ENCODE data around the gene ZBTB12.

ZBTB12 gene

DNA sequence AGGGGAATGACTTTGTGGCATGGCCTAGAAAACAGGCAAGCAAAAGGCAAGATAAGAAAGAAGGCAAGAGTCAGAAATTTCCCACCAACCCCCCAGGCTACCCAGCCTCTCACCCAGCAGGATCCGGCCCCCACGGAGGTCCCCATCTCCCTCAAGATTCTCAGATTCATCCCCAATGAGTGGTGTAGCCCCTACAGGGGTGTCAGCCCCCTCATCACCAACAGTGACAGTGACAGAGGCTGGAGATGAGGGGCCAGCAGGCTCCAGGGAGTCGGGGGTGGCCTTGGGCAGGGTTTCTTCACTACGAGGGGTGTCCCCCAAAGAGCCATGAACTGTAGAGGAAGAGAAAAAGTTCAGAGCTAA, 5.4 kb downstream of the ZBTB12 start:
- FAIRE-seq: no peak

GRCh38 chr6:31892821-31893220, 9.1 kb downstream of the ZBTB12 start:
- FAIRE-seq: no peak

DNA sequence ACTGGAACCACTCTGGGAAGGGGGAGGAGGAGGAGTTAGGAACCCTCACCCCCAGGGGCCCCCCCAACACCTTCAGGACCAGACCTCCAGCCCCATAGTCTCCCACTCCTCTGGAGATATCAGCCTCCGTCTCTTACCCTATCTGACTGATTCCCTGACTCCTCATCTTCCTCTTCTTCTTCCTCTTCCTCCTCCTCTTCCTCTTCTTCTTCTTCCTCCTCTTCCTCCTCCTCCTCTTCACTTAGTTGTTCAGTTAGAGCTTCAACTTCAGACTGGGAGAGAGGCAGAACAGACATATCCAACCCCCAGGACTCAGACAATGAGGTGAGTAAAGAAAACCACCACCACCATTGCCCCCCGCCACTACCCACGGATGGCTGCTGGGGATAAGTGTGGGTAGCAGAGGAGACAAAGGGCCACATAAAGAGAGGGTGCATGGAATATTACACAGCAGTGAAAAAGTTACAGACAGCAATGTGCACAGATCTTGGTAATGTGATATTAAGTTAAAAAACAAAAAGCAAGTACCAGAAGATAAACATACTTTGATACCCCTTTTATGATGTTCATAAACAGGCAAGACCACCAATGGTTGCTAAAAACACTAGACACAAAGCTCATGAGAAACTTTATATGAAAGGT, 12.4 kb downstream of the ZBTB12 start:
- no peak for FAIRE-seq

- no peak for FAIRE-seq
Measured at GRCh38 chr6:31888276-31889258, 13.3 kb downstream of the ZBTB12 start.

GRCh38 chr6:31887173-31888007, 14.5 kb downstream of the ZBTB12 start:
- FAIRE-seq: no peak

- no peak for FAIRE-seq
Measured at GRCh38 chr6:31886541-31886991, 15.3 kb downstream of the ZBTB12 start.

- FAIRE-seq: no peak
Measured at GRCh38 chr6:31884528-31885035, 17.3 kb downstream of the ZBTB12 start.

DNA sequence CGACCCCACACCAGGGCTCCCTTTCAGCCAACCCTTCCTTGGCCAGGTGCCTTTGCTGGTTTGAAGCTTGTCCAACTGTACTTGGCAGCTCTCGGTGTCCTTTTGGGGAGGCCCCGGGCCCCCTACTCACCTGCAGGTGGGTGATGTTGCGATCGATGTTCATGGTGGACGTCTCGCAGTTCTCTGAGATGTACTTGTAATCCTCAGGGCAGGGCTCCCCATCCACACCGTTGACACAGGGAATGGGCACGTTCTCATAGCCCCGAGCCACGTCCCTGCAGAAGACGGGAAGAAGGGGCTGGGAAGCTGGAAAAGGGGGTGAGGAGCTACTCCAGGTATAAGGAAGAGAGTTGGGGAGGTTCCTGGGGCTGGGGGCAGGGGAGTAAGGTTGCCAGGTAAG, 18.2 kb downstream of the ZBTB12 start:
- FAIRE-seq: no peak

- no peak for FAIRE-seq
Measured at GRCh38 chr6:31882344-31882743, 19.5 kb downstream of the ZBTB12 start.

DNA sequence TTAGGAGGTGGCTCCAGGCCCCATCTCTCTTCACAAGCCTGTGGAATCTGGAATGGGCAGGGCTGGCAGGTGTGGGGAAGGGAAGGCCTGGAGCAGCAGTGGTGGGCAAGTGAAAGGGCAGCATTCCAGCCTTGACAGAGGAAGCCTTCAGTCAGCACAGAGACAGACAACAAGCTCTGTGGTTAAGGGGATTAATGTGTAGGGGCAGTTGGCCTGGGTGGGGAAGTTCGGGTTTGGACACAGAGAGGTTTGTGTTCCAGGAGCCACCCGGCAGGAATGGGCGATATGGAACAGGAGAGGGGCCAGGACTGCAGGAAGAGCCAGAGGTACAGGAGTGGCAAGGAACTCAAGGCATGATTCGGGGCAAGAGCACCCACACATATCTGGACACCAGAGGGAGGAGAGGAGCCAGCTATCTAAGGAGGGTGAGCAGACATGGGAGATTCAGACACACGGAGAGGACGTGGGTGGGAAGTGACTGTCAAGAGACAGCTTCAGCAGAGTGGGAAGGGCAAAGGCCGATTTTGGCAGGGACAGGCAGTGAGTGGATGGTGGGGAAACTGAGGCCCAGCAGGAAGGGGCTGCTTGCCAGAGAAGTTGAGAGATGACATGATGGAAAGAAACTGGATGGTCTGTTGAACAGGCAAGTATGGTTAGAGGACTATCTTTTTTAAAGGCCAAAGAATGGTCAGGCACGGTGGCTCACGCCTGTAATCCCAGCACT, 20.6 kb downstream of the ZBTB12 start:
- FAIRE-seq: no peak

- FAIRE-seq: no peak
Measured at GRCh38 chr6:31880616-31881015, 21.3 kb downstream of the ZBTB12 start.

- no peak for FAIRE-seq
Measured at GRCh38 chr6:31879901-31880300, 22.0 kb downstream of the ZBTB12 start.

DNA sequence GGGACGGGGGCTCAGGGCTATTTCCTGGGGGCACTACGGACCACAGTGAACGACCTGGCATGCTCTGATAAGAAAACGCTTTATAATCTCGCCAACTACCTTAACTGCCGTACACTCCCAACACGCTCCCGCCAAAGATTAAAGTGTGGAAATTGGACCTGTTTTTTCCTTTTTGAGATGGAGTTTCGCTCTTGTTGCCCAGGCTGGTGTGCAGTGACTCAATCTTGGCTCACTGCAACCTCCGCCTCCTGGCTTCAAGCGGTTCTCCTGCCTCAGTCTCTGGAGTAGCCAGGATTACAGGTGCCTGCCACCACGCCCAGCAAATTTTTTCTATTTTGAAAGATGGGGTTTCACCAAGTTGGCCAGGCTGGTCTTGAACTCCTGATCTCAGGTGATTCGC, 22.7 kb downstream of the ZBTB12 start:
- FAIRE-seq: no peak

DNA sequence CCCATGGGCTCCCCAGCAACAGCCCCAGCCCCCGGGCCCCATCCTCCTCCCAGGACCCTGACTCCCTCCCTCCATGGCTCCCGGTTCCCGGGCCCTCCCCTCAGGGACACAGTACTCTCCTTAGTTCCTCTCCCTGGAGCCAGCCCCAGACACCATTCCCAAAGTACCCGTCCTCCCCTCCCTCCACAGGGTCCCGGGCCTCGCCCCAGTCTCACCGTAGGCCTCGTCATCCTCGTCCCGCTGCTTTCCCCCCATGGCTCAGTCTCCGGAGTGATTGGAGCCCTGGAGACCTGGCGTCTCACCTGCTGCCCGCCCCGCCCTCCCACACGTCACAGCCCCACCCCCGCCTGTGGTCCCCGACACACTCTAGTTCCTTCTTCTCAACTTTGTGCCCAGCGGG, 23.2 kb downstream of the ZBTB12 start, which contains the start of gene SLC44A4:
TSS of gene SLC44A4 (minus strand) at position 272 of the 400 bp plus-strand sequence. CDS start at position 255, 17 bp downstream.
- FAIRE-seq: no peak

DNA sequence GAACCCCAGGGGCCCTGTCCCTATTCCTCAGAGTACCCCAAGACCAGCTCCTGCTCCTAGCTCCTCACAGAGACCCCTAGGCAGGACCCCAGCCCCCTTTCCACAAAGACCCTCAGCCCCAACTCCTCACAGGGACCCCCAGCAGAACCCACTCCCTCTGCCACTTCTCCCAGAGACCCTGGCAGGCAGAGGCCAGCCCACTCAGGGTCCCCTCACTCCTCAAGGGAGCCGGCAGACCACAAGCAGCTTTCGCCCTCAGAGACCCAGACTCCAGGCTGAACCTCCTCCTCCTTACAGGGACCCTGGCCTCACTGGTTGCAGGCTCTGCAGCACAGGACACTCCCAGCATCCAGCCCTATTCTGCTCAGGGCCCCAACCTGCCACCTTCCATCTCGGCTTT, 23.7 kb downstream of the ZBTB12 start:
- FAIRE-seq: no peak

DNA sequence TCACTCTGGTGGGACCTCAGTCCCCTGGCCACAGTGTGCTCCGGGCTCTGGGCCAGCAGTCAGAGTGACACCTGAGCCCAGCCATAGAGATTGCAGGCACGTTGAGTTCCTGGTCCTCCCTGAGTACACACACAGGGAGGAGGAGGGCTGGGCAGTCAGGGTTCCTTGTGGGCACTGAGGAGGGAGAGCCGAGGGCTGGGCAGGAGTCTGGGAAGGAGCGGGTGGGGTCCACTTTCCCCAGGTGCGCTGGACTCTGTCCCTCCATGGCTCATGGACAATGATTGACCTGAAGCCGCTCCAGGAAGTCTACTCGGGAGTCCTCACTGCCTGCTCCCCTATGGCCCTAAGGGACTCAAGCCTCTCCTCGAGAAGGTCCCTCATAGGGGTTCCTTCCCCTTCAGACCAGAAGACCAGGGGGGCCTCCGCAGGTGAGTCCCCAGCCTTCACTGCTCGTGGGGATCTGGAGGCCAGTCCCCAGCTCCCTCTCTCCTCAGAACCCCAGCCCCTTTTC, 24.2 kb downstream of the ZBTB12 start:
- FAIRE-seq: no peak

- no peak for FAIRE-seq
Measured at GRCh38 chr6:31877125-31877650, 24.7 kb downstream of the ZBTB12 start.

GRCh38 chr6:31876357-31876756, 25.5 kb downstream of the ZBTB12 start:
- FAIRE-seq: no peak

GRCh38 chr6:31875877-31876276, 26.0 kb downstream of the ZBTB12 start:
- no peak for FAIRE-seq

GRCh38 chr6:31874836-31875572, 26.9 kb downstream of the ZBTB12 start:
- FAIRE-seq: no peak

DNA sequence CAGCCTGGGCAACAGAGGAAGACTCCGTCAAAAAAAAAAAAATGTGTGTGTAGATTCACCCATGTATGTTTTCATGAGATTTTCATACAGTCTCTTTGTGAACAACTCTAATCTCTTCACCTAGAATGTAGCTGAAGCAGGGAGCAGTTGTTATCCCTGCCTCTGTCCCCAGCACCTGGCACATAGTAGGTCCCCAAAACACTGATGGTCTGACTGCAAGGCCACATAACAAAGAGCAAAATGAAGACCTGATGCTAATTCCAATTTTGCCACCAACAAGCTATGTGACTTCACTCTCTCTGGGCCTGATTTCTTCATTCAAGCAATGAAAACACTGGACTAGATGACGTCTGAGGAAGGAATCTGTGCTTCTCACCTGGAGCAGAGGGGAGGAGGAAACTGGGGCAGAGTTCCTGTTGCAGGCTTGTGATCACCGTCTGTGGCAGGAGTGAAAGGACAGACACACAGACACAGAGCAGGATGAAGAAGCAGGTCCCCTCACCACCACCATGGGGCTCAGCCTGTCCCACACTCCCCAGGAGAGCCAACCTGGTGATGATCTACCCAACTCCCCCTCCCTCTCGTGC, 27.7 kb downstream of the ZBTB12 start:
- no peak for FAIRE-seq
